Measurements from ENCODE around the gene TEX55.
"Not testable (repeated sequence)": the region's sequence is repeated elsewhere in the genome, so short reads cannot be mapped to it uniquely, and the experiment has no call there.

TEX55 gene

DNA sequence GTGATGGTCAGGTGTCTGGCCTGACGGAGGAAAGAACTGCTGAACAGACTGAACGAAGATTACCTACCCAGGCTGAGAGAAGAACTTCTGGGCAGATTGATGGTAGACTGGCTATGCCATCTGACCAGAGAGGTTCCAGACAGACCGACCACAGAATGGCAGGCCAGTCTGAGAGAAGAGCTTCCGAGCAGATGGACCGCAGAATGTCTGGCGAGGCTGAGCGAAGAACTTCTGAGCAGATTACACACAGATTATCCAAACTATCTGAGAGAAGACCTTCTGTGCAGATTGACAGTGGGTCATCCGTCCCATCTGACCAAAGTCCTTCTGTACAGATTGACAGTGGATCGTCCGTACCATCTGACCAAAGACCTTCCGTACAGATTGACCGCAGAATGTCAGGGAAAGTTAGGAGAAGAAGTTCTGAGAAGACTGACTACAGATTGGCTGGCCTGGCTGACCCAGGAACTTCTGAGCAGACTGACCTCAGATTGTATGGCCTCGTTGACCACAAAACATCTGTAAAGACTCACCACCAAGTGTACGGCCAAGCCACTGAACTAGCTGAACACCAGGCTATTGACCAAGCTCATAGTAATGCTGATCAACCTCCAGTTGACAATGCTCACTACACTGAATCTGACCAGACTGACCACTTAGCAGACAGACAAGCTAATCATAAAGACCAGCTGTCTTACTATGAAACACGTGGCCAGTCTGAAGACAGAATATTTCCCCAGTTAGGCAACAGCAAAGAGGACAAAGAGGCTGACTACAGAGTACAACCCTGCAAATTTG is 812 bp downstream of the TEX55 start:
- TF ChIP-seq ZNF274 (IDR thresholded peaks at IDR 0.05; ENCODE audit: low read depth, low read length) = no peak

GRCh38 chr3:119147494-119147893 is 1.5 kb downstream of the TEX55 start:
- H3K4me3 ChIP-seq (ENCODE audit: low read length) = no peak overlapping the region
- TF ChIP-seq ZNF274 (IDR thresholded peaks at IDR 0.05; ENCODE audit: low read depth, low read length) = no peak

More for the DNA sequence above, 812 bp downstream of the TEX55 start:
- H3K4me3 ChIP-seq (ENCODE audit: low read length) = no peak overlapping the region

- no peak overlapping the region for H3K4me3 ChIP-seq (ENCODE audit: low read length)
- TF ChIP-seq ZNF274 (IDR thresholded peaks at IDR 0.05; ENCODE audit: low read depth, low read length) = no peak
Observed at GRCh38 chr3:119148493-119149180, 2.7 kb downstream of the TEX55 start.

GRCh38 chr3:119149484-119149883 is 3.5 kb downstream of the TEX55 start:
- H3K4me3 ChIP-seq (ENCODE audit: low read length) = no peak overlapping the region
- TF ChIP-seq ZNF274 (IDR thresholded peaks at IDR 0.05; ENCODE audit: low read depth, low read length) = no peak

- no peak for TF ChIP-seq ZNF274 (IDR thresholded peaks at IDR 0.05; ENCODE audit: low read depth, low read length)
- no peak overlapping the region for H3K4me3 ChIP-seq (ENCODE audit: low read length)
Observed at GRCh38 chr3:119156868-119157267, 10.9 kb downstream of the TEX55 start.

DNA sequence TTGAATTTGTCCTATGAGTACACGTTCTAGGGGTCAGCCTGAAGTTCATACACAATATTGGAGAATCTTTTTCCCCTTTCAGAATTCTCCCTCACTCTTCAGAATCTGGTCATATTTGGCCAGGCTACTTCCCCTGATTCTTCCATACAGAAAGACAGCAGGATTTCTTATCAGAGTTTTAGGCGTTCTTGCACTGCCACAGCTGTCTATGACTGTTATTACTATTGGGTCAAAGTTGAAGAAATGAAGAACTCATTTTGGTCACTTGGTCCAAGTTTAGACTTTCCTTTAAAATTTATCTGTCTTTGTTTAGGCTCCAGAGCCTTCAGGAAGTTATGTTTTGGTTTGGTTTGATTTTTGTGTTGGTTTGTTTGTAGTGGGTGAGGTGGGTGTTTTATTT is 12.0 kb downstream of the TEX55 start:
- TF ChIP-seq ZNF274 (IDR thresholded peaks at IDR 0.05; ENCODE audit: low read depth, low read length) = no peak
- H3K4me3 ChIP-seq (ENCODE audit: low read length) = no peak overlapping the region

- TF ChIP-seq ZNF274 (IDR thresholded peaks at IDR 0.05; ENCODE audit: low read depth, low read length) = no peak
- no peak overlapping the region for H3K4me3 ChIP-seq (ENCODE audit: low read length)
Observed at GRCh38 chr3:119160361-119160760, 14.4 kb downstream of the TEX55 start.

GRCh38 chr3:119160815-119161214 is 14.8 kb downstream of the TEX55 start:
- TF ChIP-seq ZNF274 (IDR thresholded peaks at IDR 0.05; ENCODE audit: low read depth, low read length) = no peak
- H3K4me3 ChIP-seq (ENCODE audit: low read length) = no peak overlapping the region

GRCh38 chr3:119161240-119161639 is 15.3 kb downstream of the TEX55 start:
- no peak for TF ChIP-seq ZNF274 (IDR thresholded peaks at IDR 0.05; ENCODE audit: low read depth, low read length)
- no peak overlapping the region for H3K4me3 ChIP-seq (ENCODE audit: low read length)

DNA sequence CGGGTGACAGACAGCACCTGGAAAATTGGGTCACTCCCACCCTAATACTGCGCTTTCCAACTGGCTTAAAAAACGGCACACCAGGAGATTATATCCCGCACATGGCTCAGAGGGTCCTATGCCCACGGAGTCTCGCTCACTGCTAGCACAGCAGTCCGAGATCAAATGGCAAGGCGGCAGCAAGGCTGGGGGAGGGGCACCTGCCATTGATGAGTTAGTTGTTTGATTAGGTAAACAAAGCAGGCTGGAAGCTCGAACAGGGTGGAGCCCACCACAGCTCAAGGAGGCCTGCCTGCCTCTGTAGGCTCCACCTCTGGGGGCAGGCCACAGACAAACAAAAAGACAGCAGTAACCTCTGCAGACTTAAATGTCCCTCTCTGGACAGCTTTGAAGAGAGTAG is 18.8 kb downstream of the TEX55 start:
- not testable (repeated sequence) for H3K4me3 ChIP-seq (ENCODE audit: low read length)

DNA sequence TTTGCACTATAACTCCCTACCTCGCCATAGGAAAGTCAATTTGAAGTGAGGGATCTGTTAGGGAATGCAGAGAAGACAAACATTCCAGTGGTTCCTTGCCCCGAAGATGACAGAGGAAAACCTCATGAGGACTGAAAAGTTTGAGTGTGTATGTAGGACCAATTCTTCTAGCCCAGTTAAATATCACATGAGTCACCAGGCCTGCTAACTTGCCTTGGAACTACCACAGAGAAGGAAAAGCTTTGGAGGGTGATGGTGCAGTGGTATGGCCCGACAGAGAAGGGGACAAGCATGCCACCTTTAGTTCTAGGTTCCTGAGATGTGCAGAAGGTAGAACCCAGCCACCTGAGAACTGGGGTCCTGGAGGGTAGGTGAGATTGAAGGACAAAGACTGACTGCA is 24.9 kb downstream of the TEX55 start:
- no peak for TF ChIP-seq ZNF274 (IDR thresholded peaks at IDR 0.05; ENCODE audit: low read depth, low read length)
- H3K4me3 ChIP-seq (ENCODE audit: low read length) = no peak overlapping the region

DNA sequence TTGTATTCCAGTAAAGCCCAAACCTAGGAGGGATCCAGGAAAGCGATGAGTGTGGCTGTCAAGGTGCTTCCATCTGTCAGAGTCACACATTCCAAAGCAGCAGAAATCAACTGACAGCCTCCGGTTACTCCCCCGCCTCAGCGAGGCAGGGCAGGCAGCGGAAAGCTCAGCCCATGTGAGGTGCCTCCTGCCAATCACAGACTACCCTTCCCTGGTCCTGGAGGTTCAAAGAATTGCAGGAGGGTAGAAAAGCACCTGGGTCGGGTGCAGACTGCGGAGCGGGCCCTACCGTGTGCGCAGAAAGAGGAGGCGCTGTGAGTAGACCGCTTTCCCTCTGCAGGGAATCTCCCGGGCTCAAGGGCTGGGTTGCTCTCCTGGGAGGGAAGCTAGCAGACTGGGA is 27.4 kb downstream of the TEX55 start, which contains the start of gene UPK1B:
Gene UPK1B, plus strand, starts transcription at position 274 of the 400 bp plus-strand sequence. CDS start 13,144 bp downstream, outside the sequence.
- H3K4me3 ChIP-seq (ENCODE audit: low read length) = no peak within 1 kb of the TSS
- no peak for TF ChIP-seq ZNF274 (IDR thresholded peaks at IDR 0.05; ENCODE audit: low read depth, low read length)

- no peak overlapping the region for H3K4me3 ChIP-seq (ENCODE audit: low read length)
Observed at GRCh38 chr3:119175872-119176756, 30.1 kb downstream of the TEX55 start.

GRCh38 chr3:119176778-119177177 is 30.8 kb downstream of the TEX55 start:
- no peak for TF ChIP-seq ZNF274 (IDR thresholded peaks at IDR 0.05; ENCODE audit: low read depth, low read length)

More at GRCh38 chr3:119175872-119176756, 30.1 kb downstream of the TEX55 start:
- TF ChIP-seq ZNF274 (IDR thresholded peaks at IDR 0.05; ENCODE audit: low read depth, low read length) = no peak

More at GRCh38 chr3:119176778-119177177, 30.8 kb downstream of the TEX55 start:
- no peak overlapping the region for H3K4me3 ChIP-seq (ENCODE audit: low read length)

All from GM08714 (cell line).